A673 (cell line): Measurements from ENCODE around the gene SEC14L5. TPM values are rescaled to one million over a fixed set of nuclear protein-coding genes. Genes with fewer than 3 reads are reported as not detected.

ENCODE experiments used
- BruUV-seq: library from RNA; stranded (reverse); fragments of 400-500 nt; replicated peaks from 2 replicates; lab custom pipeline; 2021; lab: Mats Ljungman, UMichigan
- CTCF ChIA-PET: fragments of 300-600 bp; sonication (Branson Sonifier 250); formaldehyde crosslinking; loops from one replicate; lab custom pipeline; 2022; ENCODE audit warnings: antibody characterized with exemption; lab: Charles Lee
- POLR2A ChIA-PET: fragments of 300-600 bp; sonication (Branson Sonifier 250); formaldehyde crosslinking; loops from one replicate; lab custom pipeline; 2022; ENCODE audit warnings: antibody characterized with exemption; ENCODE audit not compliant: low non-redundant PET; lab: Charles Lee
- DNase-seq: peaks from one replicate; pipeline ENCODE4 v3.0.0-alpha.2; 2015; ENCODE audit warnings: low spot score
- H3K27ac ChIP-seq: fragments of 200-600 bp; sonication (generic); 2 replicates; pipeline ENCODE4 v1.5.1; 2016; ENCODE audit warnings: mixed run types, low read depth, mild to moderate bottlenecking, mixed read lengths, antibody characterized with exemption, low read length; ENCODE audit not compliant: poor library complexity, severe bottlenecking
- H3K27me3 ChIP-seq: fragments of 200-600 bp; sonication (generic); replicated peaks from 2 replicates; pipeline ENCODE4 v1.6.1; 2017; ENCODE audit warnings: mixed run types, low read depth, mild to moderate bottlenecking, mixed read lengths, antibody characterized with exemption, low read length; ENCODE audit not compliant: insufficient read depth, poor library complexity
- H3K36me3 ChIP-seq: fragments of 200-600 bp; sonication (generic); 2 replicates; pipeline ENCODE4 v1.6.1; 2016; ENCODE audit warnings: mixed run types, mild to moderate bottlenecking, mixed read lengths, antibody characterized with exemption, low read length; ENCODE audit not compliant: insufficient read depth, poor library complexity, severe bottlenecking
- H3K4me1 ChIP-seq: fragments of 200-600 bp; sonication (generic); 2 replicates; pipeline ENCODE4 v1.6.1; 2017; ENCODE audit warnings: mixed run types, mild to moderate bottlenecking, mixed read lengths, antibody characterized with exemption, low read length; ENCODE audit not compliant: insufficient read depth, poor library complexity, severe bottlenecking
- H3K4me3 ChIP-seq: fragments of 200-600 bp; sonication (generic); 2 replicates; pipeline ENCODE4 v1.5.1; 2016; ENCODE audit warnings: low read depth, mixed run types, mild to moderate bottlenecking, mixed read lengths, low read length; ENCODE audit not compliant: poor library complexity, severe bottlenecking
- H3K9me3 ChIP-seq: fragments of 200-600 bp; sonication (generic); 2 replicates; pipeline ENCODE4 v1.6.1; 2016; ENCODE audit warnings: mixed run types, low read depth, mild to moderate bottlenecking, mixed read lengths, antibody characterized with exemption, low read length; ENCODE audit not compliant: poor library complexity, severe bottlenecking
- EZH2 ChIP-seq: fragments of 200-600 bp; sonication (generic); IDR thresholded peaks from 2 replicates; pipeline ENCODE4 v1.6.1; 2017; ENCODE audit warnings: borderline replicate concordance, low read depth, mild to moderate bottlenecking, mixed read lengths, antibody characterized with exemption, low read length; ENCODE audit not compliant: poor library complexity, severe bottlenecking
- intact Hi-C: fragments of 100-400 bp; cut with micrococcal nuclease; formaldehyde crosslinking; loops from one replicate; pipeline ENCODE4 v1.10.0; 2022; ENCODE audit not compliant: unreplicated experiment
- total RNA-seq: library from RNA; stranded (reverse); gene quantifications from 2 replicates; pipeline ENCODE4 v1.2.3, GENCODE V29; 2021
- TF ChIP-seq, protein P1 (sequence below): fragments of 300-800, 200-600 bp; sonication (generic); conservative IDR thresholded peaks from 2 replicates; pipeline ENCODE4 v1.5.1; 2017; ENCODE audit warnings: low read depth, mild to moderate bottlenecking, antibody characterized with exemption, low read length, moderate library complexity, mixed read lengths

The SEC14L5 gene
- total RNA-seq, 1 experiment from 2014 or later = 0.04 TPM

- no TSS peak for BruUV-seq
- Histone ChIP-seq H3K4me3 (no peak overlapping the region), H3K27ac (no peak overlapping the region), H3K27me3 (peaks cover 36% of the 10 kb centered on the region), H3K9me3 (no peaks in the 10 kb centered on the region), H3K36me3 (no peaks in the 10 kb centered on the region), H3K4me1 (no peaks in the 10 kb centered on the region)
- ChIA-PET CTCF (no interaction called here), POLR2A (no interaction called here)
- TF ChIP-seq, protein P1, sequence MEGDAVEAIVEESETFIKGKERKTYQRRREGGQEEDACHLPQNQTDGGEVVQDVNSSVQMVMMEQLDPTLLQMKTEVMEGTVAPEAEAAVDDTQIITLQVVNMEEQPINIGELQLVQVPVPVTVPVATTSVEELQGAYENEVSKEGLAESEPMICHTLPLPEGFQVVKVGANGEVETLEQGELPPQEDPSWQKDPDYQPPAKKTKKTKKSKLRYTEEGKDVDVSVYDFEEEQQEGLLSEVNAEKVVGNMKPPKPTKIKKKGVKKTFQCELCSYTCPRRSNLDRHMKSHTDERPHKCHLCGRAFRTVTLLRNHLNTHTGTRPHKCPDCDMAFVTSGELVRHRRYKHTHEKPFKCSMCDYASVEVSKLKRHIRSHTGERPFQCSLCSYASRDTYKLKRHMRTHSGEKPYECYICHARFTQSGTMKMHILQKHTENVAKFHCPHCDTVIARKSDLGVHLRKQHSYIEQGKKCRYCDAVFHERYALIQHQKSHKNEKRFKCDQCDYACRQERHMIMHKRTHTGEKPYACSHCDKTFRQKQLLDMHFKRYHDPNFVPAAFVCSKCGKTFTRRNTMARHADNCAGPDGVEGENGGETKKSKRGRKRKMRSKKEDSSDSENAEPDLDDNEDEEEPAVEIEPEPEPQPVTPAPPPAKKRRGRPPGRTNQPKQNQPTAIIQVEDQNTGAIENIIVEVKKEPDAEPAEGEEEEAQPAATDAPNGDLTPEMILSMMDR = no peak
- TF ChIP-seq EZH2 = no peak
- DNase-seq = no peak
- intact Hi-C loops = no loop called here
These were observed 49.1 kb downstream of the SEC14L5 start for GRCh38 chr16:5007256-5007655.

- no peak overlapping the region for H3K27ac ChIP-seq
- CTCF ChIA-PET = no interaction called here
- H3K9me3 ChIP-seq = no peaks in the 10 kb centered on the region
- intact Hi-C loops = no loop called here
- no peaks in the 10 kb centered on the region for H3K36me3 ChIP-seq
- no peak overlapping the region for H3K4me3 ChIP-seq
- TF ChIP-seq, protein P1 = no peak
- no peak for TF ChIP-seq EZH2
- no TSS peak for BruUV-seq
- H3K27me3 ChIP-seq = peaks cover 40% of the 10 kb centered on the region
- no peaks in the 10 kb centered on the region for H3K4me1 ChIP-seq
- POLR2A ChIA-PET = no interaction called here
- no peak for DNase-seq
These were observed 50.2 kb downstream of the SEC14L5 start for GRCh38 chr16:5008311-5008731.

DNA sequence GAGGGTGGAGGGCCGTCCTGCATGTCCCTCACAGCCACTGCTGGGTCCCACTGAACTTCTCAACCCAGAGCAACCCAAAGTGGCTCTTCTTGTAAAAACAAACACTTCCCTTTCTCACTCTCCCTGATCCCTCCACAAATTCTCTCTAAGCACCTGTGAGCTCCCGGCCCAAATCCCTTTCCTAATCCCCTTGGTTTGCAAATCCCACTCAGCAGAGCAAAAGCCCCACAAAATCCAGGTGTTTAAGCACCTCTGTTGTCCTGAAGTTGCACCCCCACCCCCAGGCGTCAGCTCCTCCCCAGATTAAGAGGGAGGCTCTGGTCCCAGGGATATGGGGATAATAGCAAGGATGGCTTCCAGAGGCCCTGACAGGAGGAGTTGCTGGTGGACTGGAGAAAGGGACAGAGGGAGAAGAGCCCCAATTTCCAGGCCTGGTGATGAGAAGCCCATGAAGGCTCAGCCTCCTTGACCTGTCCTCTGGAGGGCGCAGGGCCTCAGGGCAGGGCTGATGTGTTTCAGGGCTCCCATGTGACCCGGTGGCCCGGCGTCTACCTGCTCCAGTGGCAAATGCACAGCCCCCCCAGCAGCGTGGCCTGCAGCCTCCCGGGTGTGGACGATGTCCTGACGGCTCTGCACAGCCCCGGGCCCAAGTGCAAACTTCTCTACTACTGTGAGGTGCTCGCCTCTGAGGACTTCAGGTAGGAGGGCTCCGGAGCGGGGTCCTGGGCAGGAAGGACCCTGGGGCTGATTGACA lies 52.6 kb downstream of the SEC14L5 start:
- DNase-seq = no peak
- BruUV-seq = no TSS peak
- Histone ChIP-seq H3K4me1 (no peaks in the 10 kb centered on the region), H3K27me3 (peaks cover 40% of the 10 kb centered on the region), H3K9me3 (no peaks in the 10 kb centered on the region), H3K27ac (no peak overlapping the region), H3K4me3 (no peak overlapping the region), H3K36me3 (no peaks in the 10 kb centered on the region)
- ChIA-PET CTCF (no interaction called here), POLR2A (no interaction called here)
- intact Hi-C loops = no loop called here
- TF ChIP-seq EZH2 = no peak
- TF ChIP-seq, protein P1 = no peak
